HL-60 (cell line): ENCODE data around the gene SLIT1.

Experiments
- DNase-seq, 2 experiments: peaks; one replicate each; pipeline ENCODE4 v3.0.0-alpha.2; 2010 to 2020; ENCODE audit warnings: low read depth in 1 of 2, low spot score in 1 of 2
- H3K27ac ChIP-seq: fragments of 250-450 bp; sonication (Bioruptor Pico); replicated peaks from 2 replicates; pipeline ENCODE4 v1.5.1; 2020; ENCODE audit warnings: mild to moderate bottlenecking, moderate library complexity
- H3K27me3 ChIP-seq: fragments of 250-450 bp; sonication (Bioruptor Pico); 2 replicates; pipeline ENCODE4 v1.5.1; 2021; ENCODE audit warnings: mild to moderate bottlenecking, moderate library complexity; ENCODE audit not compliant: insufficient read depth, poor library complexity, severe bottlenecking
- H3K4me3 ChIP-seq: replicated peaks from 2 replicates; pipeline ENCODE4 v1.5.1; 2011; ENCODE audit warnings: mild to moderate bottlenecking, control low read depth, low read length; ENCODE audit not compliant: insufficient read depth
- CTCF ChIP-seq: IDR thresholded peaks from one replicate; pipeline ENCODE4 v1.5.1; 2011; ENCODE audit warnings: low read length, control low read depth, inconsistent platforms; ENCODE audit not compliant: insufficient read depth
- GABPA ChIP-seq: IDR thresholded peaks from 2 replicates; pipeline ENCODE4 v1.6.1; 2012; ENCODE audit warnings: low read depth
- POLR2AphosphoS5 ChIP-seq: IDR thresholded peaks from 2 replicates; pipeline ENCODE4 v1.6.1; 2012; ENCODE audit warnings: low read depth
- REST ChIP-seq: IDR thresholded peaks from 2 replicates; pipeline ENCODE4 v1.6.1; 2012; ENCODE audit warnings: low read depth; ENCODE audit not compliant: insufficient replicate concordance
- SPI1 ChIP-seq: IDR thresholded peaks from 2 replicates; pipeline ENCODE4 v1.6.1; 2012; ENCODE audit warnings: low read depth, mild to moderate bottlenecking, borderline replicate concordance

SLIT1 gene

GRCh38 chr10:97048649-97049427 is 136.9 kb downstream of the SLIT1 start:
- no peak overlapping the region for H3K4me3 ChIP-seq
- no peak for DNase-seq
- TF ChIP-seq SPI1, result no peak
- no peak for TF ChIP-seq POLR2AphosphoS5
- no peak for TF ChIP-seq GABPA
- TF ChIP-seq CTCF, result no peak
- no peak for TF ChIP-seq REST
- no peak overlapping the region for H3K27ac ChIP-seq
- H3K27me3 ChIP-seq, result no peaks in the 10 kb centered on the region

- Histone ChIP-seq H3K4me3 (no peak overlapping the region), H3K27ac (no peak overlapping the region), H3K27me3 (no peaks in the 10 kb centered on the region)
- no peak for TF ChIP-seq CTCF
- DNase-seq, result no peak
Measured at GRCh38 chr10:97047788-97048187, 138.0 kb downstream of the SLIT1 start.

- no peak for DNase-seq
- no peak overlapping the region for H3K27ac ChIP-seq
- H3K4me3 ChIP-seq, result no peak overlapping the region
- no peak for TF ChIP-seq SPI1
- no peak for TF ChIP-seq POLR2AphosphoS5
- no peak for TF ChIP-seq REST
- TF ChIP-seq GABPA, result no peak
- no peaks in the 10 kb centered on the region for H3K27me3 ChIP-seq
Measured at GRCh38 chr10:97047083-97047736, 138.5 kb downstream of the SLIT1 start.

- Histone ChIP-seq H3K27ac (no peak overlapping the region), H3K27me3 (no peaks in the 10 kb centered on the region), H3K4me3 (no peak overlapping the region)
- DNase-seq, result no peak
- TF ChIP-seq CTCF, result no peak
- no peak for TF ChIP-seq SPI1
- TF ChIP-seq POLR2AphosphoS5, result no peak
- no peak for TF ChIP-seq REST
- TF ChIP-seq GABPA, result no peak
Measured at GRCh38 chr10:97046456-97047082, 139.2 kb downstream of the SLIT1 start.
